Bronchial epithelial cell (primary cell): ENCODE data around the gene PRICKLE2. TPM values are rescaled to one million over a fixed set of nuclear protein-coding genes. Genes with fewer than 3 reads are reported as not detected.

Experiments used
- DNase-seq: peaks from one replicate; pipeline ENCODE4 v3.0.0-alpha.2; 2010; ENCODE audit warnings: low read depth
- FAIRE-seq: peaks from 2 replicates; lab custom pipeline; 2011; peaks lifted over from hg19 to GRCh38; lab: Jason Lieb, UNC
- H3K27me3 ChIP-seq: 2 replicates; pipeline ENCODE4 v1.5.1; 2011; ENCODE audit warnings: low read length; ENCODE audit not compliant: control insufficient read depth, insufficient read depth
- H3K36me3 ChIP-seq: 2 replicates; pipeline ENCODE4 v1.5.1; 2011; ENCODE audit warnings: low read length; ENCODE audit not compliant: control insufficient read depth, insufficient read depth
- H3K4me3 ChIP-seq: 2 replicates; pipeline ENCODE4 v1.5.1; 2011; ENCODE audit warnings: mild to moderate bottlenecking, low read depth, low read length, control low read depth
- CTCF ChIP-seq: IDR thresholded peaks from 2 replicates; pipeline ENCODE4 v1.5.1; 2011; ENCODE audit warnings: mild to moderate bottlenecking, moderate library complexity, low read length, control low read depth, inconsistent platforms; ENCODE audit not compliant: insufficient read depth, severe bottlenecking
- total RNA-seq: library from RNA; depleted of rRNA; stranded (reverse); fragments of >200 nt; gene quantifications from 2 replicates; pipeline ENCODE4 v1.2.1, GENCODE V29; 2014

The PRICKLE2 gene
- total RNA-seq, 1 donor from 2014 or later = 2.4 TPM

- FAIRE-seq = no peak
- H3K36me3 ChIP-seq = no peaks in the 10 kb centered on the region
- no peak for TF ChIP-seq CTCF
- H3K4me3 ChIP-seq = no peak overlapping the region
- H3K27me3 ChIP-seq = no peaks in the 10 kb centered on the region
- no peak for DNase-seq
Measured at GRCh38 chr3:64129106-64129505, 96.2 kb downstream of the PRICKLE2 start.

GRCh38 chr3:64125561-64125960 is 99.7 kb downstream of the PRICKLE2 start:
- DNase-seq (peak; percentile 25), FAIRE-seq (no peak)
- H3K4me3 ChIP-seq = no peak overlapping the region
- no peaks in the 10 kb centered on the region for H3K36me3 ChIP-seq
- no peak for TF ChIP-seq CTCF
- H3K27me3 ChIP-seq = no peaks in the 10 kb centered on the region

- no peaks in the 10 kb centered on the region for H3K27me3 ChIP-seq
- no peak for DNase-seq
- no peak for FAIRE-seq
- no peak for TF ChIP-seq CTCF
- no peaks in the 10 kb centered on the region for H3K36me3 ChIP-seq
- H3K4me3 ChIP-seq = no peak overlapping the region
Measured at GRCh38 chr3:64123931-64124330, 101.3 kb downstream of the PRICKLE2 start.

- Histone ChIP-seq H3K4me3 (no peak overlapping the region), H3K36me3 (no peaks in the 10 kb centered on the region), H3K27me3 (no peaks in the 10 kb centered on the region)
- TF ChIP-seq CTCF = no peak
- FAIRE-seq (no peak), DNase-seq (no peak)
Measured at GRCh38 chr3:64122476-64122875, 102.8 kb downstream of the PRICKLE2 start.

- no peak overlapping the region for H3K4me3 ChIP-seq
- no peaks in the 10 kb centered on the region for H3K36me3 ChIP-seq
- DNase-seq (no peak), FAIRE-seq (no peak)
- H3K27me3 ChIP-seq = no peaks in the 10 kb centered on the region
- no peak for TF ChIP-seq CTCF
Measured at GRCh38 chr3:64121750-64122311, 103.4 kb downstream of the PRICKLE2 start.

GRCh38 chr3:64120876-64121275 is 104.4 kb downstream of the PRICKLE2 start:
- no peak overlapping the region for H3K4me3 ChIP-seq
- H3K36me3 ChIP-seq = no peaks in the 10 kb centered on the region
- no peak for TF ChIP-seq CTCF
- H3K27me3 ChIP-seq = no peaks in the 10 kb centered on the region
- no peak for DNase-seq
- FAIRE-seq = no peak
